Uterus (tissue), 4 donors: ENCODE results near the gene RSPH9. TPM values are rescaled to one million over a fixed set of nuclear protein-coding genes. Genes with fewer than 3 reads are reported as not detected.

Experiments used
- DNase-seq, 2 donors: peaks; one replicate each; pipeline ENCODE4 v3.0.0-alpha.2; 2019 to 2020
- H3K27ac ChIP-seq, 2 donors: fragments of 200-600 bp; sonication (generic); 1 replicate in 1 of 2; 2 replicates in 1 of 2; pipeline ENCODE4 v1.5.1; 2016 to 2018
- H3K27me3 ChIP-seq, 2 donors: fragments of 200-600 bp; sonication (generic); one replicate each; pipeline ENCODE4 v1.5.1; 2018 to 2019; ENCODE audit warnings: control low read depth in 1 of 2
- H3K36me3 ChIP-seq, 2 donors: fragments of 200-600 bp; sonication (generic); one replicate each; pipeline ENCODE4 v1.5.1; 2019; ENCODE audit warnings: control low read depth in 1 of 2
- H3K4me1 ChIP-seq, 2 donors: fragments of 200-600 bp; sonication (generic); one replicate each; pipeline ENCODE4 v1.5.1; 2018 to 2019; ENCODE audit warnings: control low read depth in 1 of 2
- H3K4me3 ChIP-seq, 2 donors: fragments of 200-600 bp; sonication (generic); 1 replicate in 1 of 2; 2 replicates in 1 of 2; pipeline ENCODE4 v1.5.1; 2018 to 2019; ENCODE audit warnings: mild to moderate bottlenecking in 1 of 2
- H3K9me3 ChIP-seq, 2 donors: fragments of 200-600 bp; sonication (generic); one replicate each; pipeline ENCODE4 v1.5.1; 2019; ENCODE audit warnings: control low read depth in 1 of 2
- POLR2A ChIP-seq, 2 donors: fragments of 450-650 bp; IDR thresholded peaks; one replicate each; pipeline ENCODE4 v1.6.1; 2016; ENCODE audit warnings: antibody characterized with exemption in 2 of 2, mild to moderate bottlenecking in 1 of 2, moderate library complexity in 1 of 2
- intact Hi-C: fragments of 100-400 bp; cut with DNase I; formaldehyde crosslinking; loops from one replicate; pipeline ENCODE4 v1.15.1; 2023; ENCODE audit warnings: low total_unique reads
- total RNA-seq, 4 donors: library from RNA; depleted of rRNA in 3 of 4; stranded (reverse); fragments of >200 nt in 3 of 4; gene quantifications; one replicate each; pipeline versions ENCODE4 v1.1.0 to v1.2.4, GENCODE V29; 2014 to 2023
- TF ChIP-seq, protein P1 (sequence below), 4 experiments: fragments of 200-600 bp in 2 of 4; fragments of 450-650 bp in 2 of 4; sonication (generic) in 2 of 4; IDR thresholded peaks; one replicate each; pipeline ENCODE4 v1.5.1; 2016 to 2019; ENCODE audit warnings: antibody characterized with exemption in 4 of 4, mild to moderate bottlenecking in 2 of 4, moderate library complexity in 1 of 4
- donor health status: DM: yes; HTN: yes; CAD: no.

RSPH9 gene
- total RNA-seq, 4 donors from 2014 or later = 1.9 to 2.0 TPM; not detected in 2

DNA sequence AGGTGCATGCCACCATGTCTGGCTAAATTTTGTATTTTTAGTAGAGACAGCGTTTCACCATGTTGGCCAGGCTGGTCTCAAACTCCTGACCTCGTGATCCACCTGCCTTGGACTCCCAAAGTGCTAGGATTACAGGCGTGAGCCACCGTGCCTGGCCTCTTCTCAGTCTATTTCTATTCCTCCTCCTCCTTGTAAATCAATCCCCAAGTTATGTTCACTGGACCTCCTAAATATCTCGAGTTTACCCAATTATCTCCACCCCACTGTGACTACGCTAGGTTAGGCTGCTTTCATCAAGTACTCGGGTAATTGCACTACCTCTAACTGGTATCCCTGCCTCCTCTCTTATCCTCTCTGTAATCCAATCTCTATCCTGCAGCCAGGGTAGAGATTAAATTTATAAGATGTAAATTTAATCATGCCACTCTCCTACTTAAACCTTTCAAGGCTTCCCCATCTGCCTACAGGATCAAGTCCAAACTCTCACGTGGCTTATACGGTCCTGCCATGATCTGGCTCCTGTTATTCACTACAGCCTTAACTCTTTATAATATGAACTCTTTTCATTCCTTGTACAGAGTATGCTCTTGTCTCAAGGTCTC lies 10.0 kb upstream of the RSPH9 start:
- intact Hi-C loops = no loop called here
- no peaks in the 10 kb centered on the region for H3K9me3 ChIP-seq
- H3K4me3 ChIP-seq = peak overlapping the region in 1 of 2 donors; percentile 77
- peaks cover 0 to 3% of the 10 kb centered on the region in 2 donors for H3K4me1 ChIP-seq
- no peak for DNase-seq
- peak overlapping the region; percentile 83 to 89 for H3K27ac ChIP-seq
- H3K36me3 ChIP-seq = no peaks in the 10 kb centered on the region
- H3K27me3 ChIP-seq = no peaks in the 10 kb centered on the region
- TF ChIP-seq, protein P1, sequence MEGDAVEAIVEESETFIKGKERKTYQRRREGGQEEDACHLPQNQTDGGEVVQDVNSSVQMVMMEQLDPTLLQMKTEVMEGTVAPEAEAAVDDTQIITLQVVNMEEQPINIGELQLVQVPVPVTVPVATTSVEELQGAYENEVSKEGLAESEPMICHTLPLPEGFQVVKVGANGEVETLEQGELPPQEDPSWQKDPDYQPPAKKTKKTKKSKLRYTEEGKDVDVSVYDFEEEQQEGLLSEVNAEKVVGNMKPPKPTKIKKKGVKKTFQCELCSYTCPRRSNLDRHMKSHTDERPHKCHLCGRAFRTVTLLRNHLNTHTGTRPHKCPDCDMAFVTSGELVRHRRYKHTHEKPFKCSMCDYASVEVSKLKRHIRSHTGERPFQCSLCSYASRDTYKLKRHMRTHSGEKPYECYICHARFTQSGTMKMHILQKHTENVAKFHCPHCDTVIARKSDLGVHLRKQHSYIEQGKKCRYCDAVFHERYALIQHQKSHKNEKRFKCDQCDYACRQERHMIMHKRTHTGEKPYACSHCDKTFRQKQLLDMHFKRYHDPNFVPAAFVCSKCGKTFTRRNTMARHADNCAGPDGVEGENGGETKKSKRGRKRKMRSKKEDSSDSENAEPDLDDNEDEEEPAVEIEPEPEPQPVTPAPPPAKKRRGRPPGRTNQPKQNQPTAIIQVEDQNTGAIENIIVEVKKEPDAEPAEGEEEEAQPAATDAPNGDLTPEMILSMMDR (IDR thresholded peaks at IDR 0.05) = no peak
- no peak for TF ChIP-seq POLR2A (IDR thresholded peaks at IDR 0.05)

DNA sequence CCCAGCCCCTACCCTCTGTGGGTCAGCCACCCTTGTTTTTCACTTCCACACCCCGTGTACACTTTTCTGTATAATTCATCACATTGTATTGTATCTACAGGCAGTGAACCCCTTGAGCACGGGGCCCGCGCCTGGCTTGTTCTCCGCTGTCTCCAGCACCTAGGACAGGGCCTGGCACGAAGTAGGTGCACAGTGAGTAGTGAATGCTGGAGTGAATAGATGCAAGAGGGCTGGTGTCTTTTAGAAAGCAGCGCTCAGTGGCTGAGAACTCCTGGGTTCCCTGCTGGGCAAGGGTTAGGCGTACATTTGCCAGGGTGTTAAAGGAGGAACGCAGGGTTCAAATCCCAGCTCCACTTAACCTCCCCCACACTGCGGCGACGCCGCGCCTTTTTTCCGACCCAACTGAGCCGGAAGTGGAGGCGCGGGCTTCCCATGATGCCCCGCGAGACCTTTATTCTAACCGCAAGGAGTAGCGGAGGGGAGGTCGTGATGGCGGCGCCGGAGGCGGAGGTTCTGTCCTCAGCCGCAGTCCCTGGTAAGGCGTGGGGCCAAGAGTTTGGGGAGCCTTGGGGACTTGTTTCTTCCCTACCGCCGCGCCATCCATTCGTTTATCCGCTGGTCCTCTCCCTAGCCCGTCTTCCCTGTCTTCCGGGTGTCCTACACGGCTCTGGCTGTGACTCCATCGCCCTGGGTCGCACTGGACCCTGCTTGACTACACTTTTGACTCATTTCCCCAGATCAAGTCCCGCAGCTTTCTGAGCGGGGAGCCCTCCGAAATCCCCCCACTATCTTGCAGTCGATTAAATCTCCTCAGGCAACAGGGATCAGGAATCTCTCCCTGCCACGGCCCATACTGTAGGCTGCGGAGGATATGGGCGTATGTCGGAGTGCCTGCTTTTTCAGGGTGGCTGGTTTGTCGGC lies 9.2 kb upstream of the RSPH9 start, which contains the start of gene MAD2L1BP:
Gene MAD2L1BP, plus strand, starts transcription at position 454 of the 921 bp plus-strand sequence. Its CDS starts 36 bp downstream, at position 490.
- intact Hi-C loops = no loop called here
- Histone ChIP-seq H3K27ac (peak within 1 kb of the TSS; percentile 83 to 89), H3K9me3 (no peaks in the 10 kb centered on the region), H3K36me3 (no peaks in the 10 kb centered on the region), H3K4me1 (peaks cover 0 to 3% of the 10 kb centered on the region in 2 donors), H3K27me3 (no peaks in the 10 kb centered on the region), H3K4me3 (peak within 1 kb of the TSS; percentile 77 to 95)
- peak; percentile 71 to 79 for DNase-seq
- TF ChIP-seq POLR2A (IDR thresholded peaks at IDR 0.05) = peak; percentile 63 to 67
- TF ChIP-seq, protein P1 (IDR thresholded peaks at IDR 0.05) = no peak

DNA sequence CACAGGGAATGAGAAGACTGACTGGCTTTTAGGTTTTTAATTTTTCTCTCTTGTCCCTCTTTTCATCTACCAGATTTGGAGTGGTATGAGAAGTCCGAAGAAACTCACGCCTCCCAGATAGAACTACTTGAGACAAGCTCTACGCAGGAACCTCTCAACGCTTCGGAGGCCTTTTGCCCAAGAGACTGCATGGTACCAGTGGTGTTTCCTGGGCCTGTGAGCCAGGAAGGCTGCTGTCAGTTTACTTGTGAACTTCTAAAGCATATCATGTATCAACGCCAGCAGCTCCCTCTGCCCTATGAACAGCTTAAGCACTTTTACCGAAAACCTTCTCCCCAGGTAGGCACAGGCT lies 8.6 kb upstream of the RSPH9 start:
- Histone ChIP-seq H3K36me3 (no peaks in the 10 kb centered on the region), H3K27ac (peak overlapping the region; percentile 83 to 89), H3K4me1 (peaks cover 0 to 3% of the 10 kb centered on the region in 2 donors), H3K4me3 (peak overlapping the region; percentile 77 to 95), H3K9me3 (no peaks in the 10 kb centered on the region), H3K27me3 (no peaks in the 10 kb centered on the region)
- DNase-seq = no peak
- TF ChIP-seq, protein P1 (IDR thresholded peaks at IDR 0.05) = no peak
- no peak for TF ChIP-seq POLR2A (IDR thresholded peaks at IDR 0.05)
- intact Hi-C loops = no loop called here

DNA sequence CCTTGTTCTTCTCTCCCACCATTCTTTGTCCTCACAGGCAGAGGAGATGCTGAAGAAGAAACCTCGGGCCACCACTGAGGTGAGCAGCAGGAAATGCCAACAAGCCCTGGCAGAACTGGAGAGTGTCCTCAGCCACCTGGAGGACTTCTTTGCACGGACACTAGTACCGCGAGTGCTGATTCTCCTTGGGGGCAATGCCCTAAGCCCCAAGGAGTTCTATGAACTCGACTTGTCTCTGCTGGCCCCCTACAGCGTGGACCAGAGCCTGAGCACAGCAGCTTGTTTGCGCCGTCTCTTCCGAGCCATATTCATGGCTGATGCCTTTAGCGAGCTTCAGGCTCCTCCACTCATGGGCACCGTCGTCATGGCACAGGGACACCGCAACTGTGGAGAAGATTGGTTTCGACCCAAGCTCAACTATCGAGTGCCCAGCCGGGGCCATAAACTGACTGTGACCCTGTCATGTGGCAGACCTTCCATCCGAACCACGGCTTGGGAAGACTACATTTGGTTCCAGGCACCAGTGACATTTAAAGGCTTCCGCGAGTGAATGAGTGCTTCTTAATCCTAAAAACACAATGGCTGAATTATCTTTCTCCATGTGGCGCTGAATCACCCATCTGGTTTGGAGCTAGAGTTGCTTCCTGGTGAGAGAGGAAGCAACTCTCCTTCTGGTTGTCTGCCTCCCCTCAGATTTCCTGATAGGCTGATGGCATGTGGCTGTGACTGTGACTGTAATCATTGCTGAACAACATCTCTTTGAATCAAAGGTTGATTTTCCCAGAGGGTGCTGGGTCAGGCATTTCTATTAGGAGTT lies 4.6 kb upstream of the RSPH9 start:
- Histone ChIP-seq H3K27ac (no peak overlapping the region), H3K4me1 (peaks cover 0 to 3% of the 10 kb centered on the region in 2 donors), H3K4me3 (no peak overlapping the region), H3K9me3 (no peaks in the 10 kb centered on the region), H3K36me3 (no peaks in the 10 kb centered on the region), H3K27me3 (no peaks in the 10 kb centered on the region)
- intact Hi-C loops = no loop called here
- TF ChIP-seq, protein P1 (IDR thresholded peaks at IDR 0.05) = no peak
- TF ChIP-seq POLR2A (IDR thresholded peaks at IDR 0.05) = no peak
- no peak for DNase-seq
